SJSA1 (cell line): ENCODE data around the gene FRMD6. TPM values are rescaled to one million over a fixed set of nuclear protein-coding genes. Genes with fewer than 3 reads are reported as not detected.

Experiments
- DNase-seq, 2 experiments: peaks; one replicate each; pipeline ENCODE4 v3.0.0-alpha.2; 2015 to 2020; ENCODE audit warnings: low spot score in 2 of 2, low read depth in 1 of 2
- H3K27ac ChIP-seq: fragments of 250-450 bp; sonication (Bioruptor Pico); 2 replicates; pipeline ENCODE4 v1.5.1; 2020; ENCODE audit warnings: mild to moderate bottlenecking, moderate library complexity
- H3K27me3 ChIP-seq: fragments of 250-450 bp; sonication (Bioruptor Pico); replicated peaks from 2 replicates; pipeline ENCODE4 v1.5.1; 2020; ENCODE audit warnings: mild to moderate bottlenecking, moderate library complexity
- H3K36me3 ChIP-seq: fragments of 250-450 bp; sonication (Bioruptor Pico); 2 replicates; pipeline ENCODE4 v1.5.1; 2020; ENCODE audit warnings: mild to moderate bottlenecking
- H3K4me1 ChIP-seq: fragments of 250-450 bp; sonication (Bioruptor Pico); replicated peaks from 2 replicates; pipeline ENCODE4 v1.6.1; 2021; ENCODE audit warnings: mild to moderate bottlenecking
- H3K4me3 ChIP-seq: fragments of 250-450 bp; sonication (Bioruptor Pico); 2 replicates; pipeline ENCODE4 v1.5.1; 2020; ENCODE audit warnings: mild to moderate bottlenecking
- H3K9me3 ChIP-seq: fragments of 250-450 bp; sonication (Bioruptor Pico); replicated peaks from 2 replicates; pipeline ENCODE4 v1.5.1; 2020; ENCODE audit warnings: mild to moderate bottlenecking
- total RNA-seq: library from RNA; depleted of rRNA; stranded (reverse); fragments of >200 nt; shearing (Covaris generic); gene quantifications from 2 replicates; pipeline ENCODE4 v1.2.3, GENCODE V29; 2014

FRMD6 gene
- total RNA-seq, 1 experiment from 2014 or later: 108 TPM

DNA sequence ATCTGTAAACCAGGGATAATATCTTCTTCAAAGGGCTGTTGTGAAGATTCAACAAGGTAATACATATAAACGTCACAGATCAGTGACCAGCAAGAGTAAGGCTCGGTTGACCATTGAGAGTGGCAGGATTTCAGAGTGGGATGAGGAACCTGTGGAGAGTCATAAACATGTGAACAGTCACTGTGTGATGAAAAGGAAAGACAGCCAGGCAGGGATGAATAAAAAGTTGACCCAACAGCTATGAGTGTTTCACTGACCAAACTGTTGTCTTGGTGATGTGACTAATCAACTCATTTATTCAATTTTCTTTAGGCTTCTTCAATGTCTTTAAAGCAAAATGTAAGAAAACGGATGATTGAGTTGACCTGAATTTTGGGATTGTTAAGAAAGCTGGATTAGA, 8.6 kb upstream of the FRMD6 start:
- Histone ChIP-seq H3K27ac (no peak overlapping the region), H3K9me3 (no peaks in the 10 kb centered on the region), H3K36me3 (peaks cover 12% of the 10 kb centered on the region; the same call in 1 of the 2 replicates), H3K4me3 (no peak overlapping the region), H3K27me3 (no peaks in the 10 kb centered on the region), H3K4me1 (peaks cover 9% of the 10 kb centered on the region)
- no peak for DNase-seq

DNA sequence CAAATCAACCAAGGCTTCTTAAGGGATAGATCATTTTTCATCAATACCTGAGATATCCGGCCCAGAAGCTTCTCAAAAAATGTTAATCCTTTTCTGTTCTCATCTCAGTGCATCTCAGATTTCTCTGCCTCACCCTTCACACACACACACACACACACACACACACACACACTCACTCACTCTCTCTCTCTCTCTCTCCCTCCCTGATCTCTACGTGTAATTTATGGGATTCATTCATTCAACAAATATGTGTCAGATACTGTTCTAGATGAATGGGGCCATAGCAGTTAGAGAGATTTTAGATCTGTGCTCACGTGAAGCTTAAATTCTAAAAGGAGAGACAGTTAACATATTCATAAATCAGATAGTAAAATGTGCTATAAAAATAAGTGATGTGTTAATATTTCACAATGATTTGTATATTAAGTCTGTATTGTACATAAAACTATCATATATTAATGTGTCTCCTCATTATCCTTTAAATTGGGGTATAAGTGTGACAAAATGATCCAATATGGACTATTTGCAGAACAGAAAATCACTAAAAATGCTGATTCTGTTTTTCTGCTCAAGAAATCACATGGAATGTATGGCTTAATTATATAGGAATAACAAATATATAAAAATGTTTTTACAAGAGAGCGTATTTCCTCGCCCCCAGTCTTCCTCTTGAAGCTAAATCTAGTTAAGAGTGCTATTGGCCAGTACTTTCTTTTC, 7.3 kb upstream of the FRMD6 start:
- Histone ChIP-seq H3K36me3 (peaks cover 12% of the 10 kb centered on the region; the same call in 1 of the 2 replicates), H3K4me1 (no peaks in the 10 kb centered on the region; the same call in 1 of the 2 replicates), H3K27ac (no peak overlapping the region), H3K4me3 (no peak overlapping the region), H3K9me3 (no peaks in the 10 kb centered on the region), H3K27me3 (no peaks in the 10 kb centered on the region)
- DNase-seq: no peak

DNA sequence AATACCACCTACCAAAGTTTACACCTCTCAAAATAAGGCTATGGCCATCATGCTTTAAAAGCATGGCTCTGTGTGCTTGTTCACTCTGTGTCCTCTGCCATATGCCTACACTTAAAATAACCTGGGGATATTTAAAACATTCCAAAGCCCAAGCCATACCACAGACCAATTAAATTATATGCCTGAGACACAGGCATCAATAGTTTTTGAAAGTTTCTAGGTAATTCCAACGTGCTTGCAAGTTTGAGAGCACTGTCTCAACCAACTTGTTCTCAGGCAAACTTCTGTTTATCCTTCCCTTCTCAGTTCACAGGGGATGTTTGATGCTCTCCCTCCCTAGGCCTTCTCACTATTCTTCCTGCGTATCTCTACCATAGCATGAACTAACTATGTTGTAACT, 3.4 kb upstream of the FRMD6 start:
- Histone ChIP-seq H3K27ac (no peak overlapping the region), H3K36me3 (peaks cover 20% of the 10 kb centered on the region), H3K4me1 (peaks cover 9% of the 10 kb centered on the region; the same call in 1 of the 2 replicates), H3K4me3 (no peak overlapping the region), H3K9me3 (no peaks in the 10 kb centered on the region), H3K27me3 (no peaks in the 10 kb centered on the region)
- DNase-seq: no peak

DNA sequence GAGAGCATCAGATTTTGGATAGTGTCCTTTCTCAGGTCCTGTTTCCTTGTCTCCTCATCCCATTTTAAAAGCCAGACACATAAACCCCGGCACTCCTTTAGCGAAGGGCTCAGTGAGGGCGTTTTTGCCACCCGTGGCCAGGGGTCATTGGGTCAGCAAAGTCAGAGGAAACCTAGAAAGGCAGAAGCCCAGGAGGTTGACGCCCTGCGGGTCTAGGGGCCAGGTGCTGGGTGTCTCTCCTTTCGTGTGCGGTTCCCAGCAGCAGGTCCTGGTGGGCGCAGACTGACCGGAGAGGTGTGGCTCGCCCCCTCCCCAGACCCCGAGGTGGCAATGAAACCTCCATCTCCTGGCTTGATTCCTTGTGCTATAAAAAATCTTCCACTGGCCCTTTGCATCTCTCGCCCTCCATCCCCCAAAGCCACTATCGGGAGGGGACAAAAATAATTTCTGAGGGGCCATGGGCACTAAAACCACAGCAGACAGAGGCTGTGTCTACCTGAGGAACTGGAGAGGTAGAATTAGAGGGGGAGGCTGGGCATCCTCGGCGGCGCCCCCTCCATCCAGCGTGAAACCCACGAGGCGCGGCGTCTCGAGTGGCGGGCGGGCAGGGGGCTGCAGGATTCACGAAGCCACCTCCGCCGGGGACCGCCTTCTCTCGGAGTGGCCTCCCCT, 858 bp upstream of the FRMD6 start:
- H3K4me1 ChIP-seq: peaks cover 27% of the 10 kb centered on the region
- peak in 1 of 2 experiments; percentile 50 for DNase-seq
- peak overlapping the region; percentile 97 for H3K27ac ChIP-seq
- no peaks in the 10 kb centered on the region for H3K9me3 ChIP-seq
- peaks cover 23% of the 10 kb centered on the region for H3K36me3 ChIP-seq
- H3K27me3 ChIP-seq: no peaks in the 10 kb centered on the region
- peak overlapping the region; percentile 78 for H3K4me3 ChIP-seq

DNA sequence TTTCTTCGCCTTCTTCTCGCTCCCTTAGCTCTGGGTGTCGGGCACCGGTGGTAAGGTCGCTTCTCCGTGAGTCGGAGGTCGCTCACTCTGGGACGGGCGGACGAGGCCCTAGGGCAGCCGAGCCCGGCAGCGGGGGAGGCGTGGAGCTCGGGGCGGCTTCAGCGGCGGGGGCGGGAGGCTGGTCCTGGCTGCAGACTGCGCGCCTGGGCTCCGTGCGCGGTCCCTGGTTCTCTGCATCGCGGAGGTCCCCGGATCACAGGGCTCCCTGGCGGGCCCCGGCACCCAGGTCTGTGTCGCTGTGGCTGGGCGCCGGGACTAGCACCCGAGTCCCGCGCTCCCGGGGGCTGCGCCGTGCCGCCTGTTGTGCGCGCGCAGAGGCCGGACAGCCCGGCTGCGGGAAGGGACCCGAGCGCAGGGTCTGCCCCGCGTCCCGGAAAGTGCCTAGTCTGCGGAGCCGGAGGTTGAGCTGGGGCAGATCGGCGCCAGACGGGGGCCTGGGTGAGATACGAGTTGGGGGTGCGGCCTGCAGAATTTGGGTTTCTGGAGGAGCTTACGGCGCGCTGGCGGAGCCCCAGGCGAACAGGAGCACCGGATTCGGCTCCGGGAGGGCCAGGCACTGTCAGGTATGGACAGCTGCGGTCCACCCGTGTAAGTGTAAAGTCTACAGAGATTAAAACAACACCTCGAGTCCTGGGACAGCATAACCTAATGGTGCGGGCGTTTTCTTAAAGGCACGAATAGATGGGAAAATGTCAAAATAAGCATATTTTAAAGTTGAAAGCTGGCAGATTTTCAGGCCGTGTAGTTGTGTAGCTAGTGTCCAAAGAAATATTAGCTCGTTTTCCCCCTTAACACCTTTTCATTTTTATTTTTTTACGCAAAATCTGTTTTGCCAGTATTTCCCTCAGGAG, 713 bp downstream of the FRMD6 start:
- Histone ChIP-seq H3K4me3 (peak overlapping the region; percentile 78), H3K9me3 (no peaks in the 10 kb centered on the region), H3K27ac (peak overlapping the region; percentile 97), H3K36me3 (peaks cover 36% of the 10 kb centered on the region), H3K27me3 (no peaks in the 10 kb centered on the region), H3K4me1 (peaks cover 34% of the 10 kb centered on the region)
- DNase-seq: peak; percentile 45 to 54

DNA sequence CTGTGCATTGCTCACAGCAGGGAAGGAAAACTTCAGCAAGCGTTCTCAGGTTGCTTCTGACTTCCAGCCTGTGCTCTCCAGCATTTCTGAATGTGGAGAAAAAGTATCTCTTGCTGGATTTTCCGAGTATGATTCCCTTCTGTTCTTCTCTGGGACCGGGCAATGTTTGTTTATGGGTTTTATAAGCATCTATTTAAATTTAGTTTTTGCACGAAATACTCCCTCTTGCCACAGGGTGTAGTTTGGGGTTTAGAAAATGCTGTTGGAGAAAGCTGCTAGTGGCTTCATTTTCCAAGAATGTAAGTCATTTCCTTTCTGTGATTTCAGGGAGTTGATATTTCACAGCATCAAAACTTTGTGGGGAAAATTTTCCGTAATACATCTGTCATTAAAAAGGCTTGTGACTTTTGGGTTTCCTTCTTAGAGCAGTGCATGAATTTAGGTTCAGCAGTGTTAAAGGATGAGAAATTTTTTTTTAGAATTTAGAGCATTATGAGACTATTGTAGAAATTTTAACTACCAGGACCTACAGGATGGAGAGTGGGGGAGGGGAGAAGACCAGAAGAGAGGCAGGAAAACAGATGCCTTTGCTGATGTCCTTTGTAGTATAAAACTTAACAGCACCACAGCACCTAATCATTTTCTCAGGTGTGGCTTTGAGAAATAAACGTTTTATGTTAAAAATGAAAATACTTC, 1.5 kb downstream of the FRMD6 start:
- H3K27me3 ChIP-seq: no peaks in the 10 kb centered on the region
- peak overlapping the region; percentile 78 for H3K4me3 ChIP-seq
- DNase-seq: peak; percentile 50 to 90
- H3K4me1 ChIP-seq: peaks cover 39% of the 10 kb centered on the region
- H3K27ac ChIP-seq: peak overlapping the region; percentile 97
- peaks cover 44% of the 10 kb centered on the region for H3K36me3 ChIP-seq
- H3K9me3 ChIP-seq: no peaks in the 10 kb centered on the region

DNA sequence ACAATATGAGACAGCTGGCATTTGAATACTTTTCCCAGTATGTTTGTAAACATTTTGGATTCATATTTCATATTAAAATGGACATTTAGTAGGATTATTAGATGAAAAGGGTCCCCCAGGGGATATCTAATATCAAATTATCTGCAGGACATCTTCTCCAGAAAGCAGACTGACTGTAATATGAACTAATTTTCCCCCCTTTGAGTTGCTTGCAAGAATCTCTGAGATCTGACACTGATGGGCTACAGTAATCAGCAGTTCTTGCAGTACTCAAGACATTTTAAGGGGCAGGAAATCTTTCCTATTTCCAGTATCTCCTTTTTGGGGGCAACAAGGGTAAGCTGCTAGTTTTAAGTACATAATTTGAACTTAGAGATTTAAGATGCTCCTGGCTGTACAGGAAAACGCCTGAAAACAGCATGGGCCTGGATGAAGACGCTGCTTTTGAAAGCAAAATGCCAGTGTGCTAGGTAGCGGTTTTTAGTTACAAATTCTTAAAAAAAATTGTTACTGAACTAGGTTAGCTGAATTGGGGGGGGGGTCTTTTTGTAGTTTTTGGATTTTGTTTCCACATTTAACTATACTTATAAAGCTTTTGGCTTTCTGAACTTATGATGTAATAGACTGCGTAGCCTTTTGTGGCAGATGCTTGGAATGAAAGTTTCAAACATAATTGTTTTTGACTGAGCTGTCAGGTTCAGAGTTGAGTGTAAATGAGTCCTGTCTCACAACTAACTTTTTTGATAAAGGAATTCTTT, 2.2 kb downstream of the FRMD6 start:
- Histone ChIP-seq H3K36me3 (peaks cover 51% of the 10 kb centered on the region), H3K4me1 (peaks cover 39% of the 10 kb centered on the region), H3K9me3 (no peaks in the 10 kb centered on the region), H3K4me3 (peak overlapping the region; percentile 78), H3K27me3 (no peaks in the 10 kb centered on the region), H3K27ac (peak overlapping the region; percentile 97)
- peak in 1 of 2 experiments; percentile 40 for DNase-seq

DNA sequence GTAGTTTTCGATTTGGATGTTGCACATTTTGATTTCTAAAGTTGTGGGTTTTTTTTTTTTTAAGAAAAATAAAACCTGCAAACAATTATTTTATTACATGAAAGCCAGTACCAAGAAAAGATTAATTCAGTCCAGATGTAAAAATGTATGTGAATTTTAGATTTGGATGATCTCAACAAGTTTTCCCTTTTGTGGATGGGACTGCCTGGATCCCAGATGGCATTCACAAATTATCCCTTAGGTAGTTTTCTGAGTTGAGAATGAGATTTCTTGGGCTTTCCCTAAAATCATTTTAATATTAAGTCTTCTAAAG, 2.8 kb downstream of the FRMD6 start:
- Histone ChIP-seq H3K27ac (peak overlapping the region; percentile 97), H3K9me3 (no peaks in the 10 kb centered on the region), H3K4me1 (peaks cover 39% of the 10 kb centered on the region), H3K36me3 (peaks cover 56% of the 10 kb centered on the region), H3K4me3 (no peak overlapping the region), H3K27me3 (no peaks in the 10 kb centered on the region)
- no peak for DNase-seq

DNA sequence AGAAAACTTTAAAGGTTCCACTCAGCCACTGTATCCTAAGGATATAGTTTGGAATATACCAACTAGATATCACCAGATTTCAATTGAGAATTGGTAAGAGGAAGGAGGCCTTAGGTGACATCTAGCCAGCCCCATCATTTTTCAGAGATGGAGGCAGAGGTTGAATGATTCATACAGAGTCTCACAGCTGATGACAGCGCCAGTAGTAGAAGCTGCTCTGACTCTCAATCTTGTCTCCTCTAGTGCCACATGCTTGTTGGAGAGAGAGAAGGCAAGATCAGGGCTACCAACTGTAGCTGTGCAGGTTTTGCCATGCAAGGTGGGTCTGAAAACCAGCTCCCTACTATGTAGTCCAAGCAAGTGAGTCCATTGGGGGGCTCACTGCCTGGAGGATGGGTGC, 6.1 kb downstream of the FRMD6 start:
- H3K4me3 ChIP-seq: no peak overlapping the region
- no peak for DNase-seq
- no peak overlapping the region for H3K27ac ChIP-seq
- H3K27me3 ChIP-seq: no peaks in the 10 kb centered on the region
- peaks cover 66% of the 10 kb centered on the region for H3K36me3 ChIP-seq
- H3K9me3 ChIP-seq: no peaks in the 10 kb centered on the region
- peaks cover 30% of the 10 kb centered on the region for H3K4me1 ChIP-seq

DNA sequence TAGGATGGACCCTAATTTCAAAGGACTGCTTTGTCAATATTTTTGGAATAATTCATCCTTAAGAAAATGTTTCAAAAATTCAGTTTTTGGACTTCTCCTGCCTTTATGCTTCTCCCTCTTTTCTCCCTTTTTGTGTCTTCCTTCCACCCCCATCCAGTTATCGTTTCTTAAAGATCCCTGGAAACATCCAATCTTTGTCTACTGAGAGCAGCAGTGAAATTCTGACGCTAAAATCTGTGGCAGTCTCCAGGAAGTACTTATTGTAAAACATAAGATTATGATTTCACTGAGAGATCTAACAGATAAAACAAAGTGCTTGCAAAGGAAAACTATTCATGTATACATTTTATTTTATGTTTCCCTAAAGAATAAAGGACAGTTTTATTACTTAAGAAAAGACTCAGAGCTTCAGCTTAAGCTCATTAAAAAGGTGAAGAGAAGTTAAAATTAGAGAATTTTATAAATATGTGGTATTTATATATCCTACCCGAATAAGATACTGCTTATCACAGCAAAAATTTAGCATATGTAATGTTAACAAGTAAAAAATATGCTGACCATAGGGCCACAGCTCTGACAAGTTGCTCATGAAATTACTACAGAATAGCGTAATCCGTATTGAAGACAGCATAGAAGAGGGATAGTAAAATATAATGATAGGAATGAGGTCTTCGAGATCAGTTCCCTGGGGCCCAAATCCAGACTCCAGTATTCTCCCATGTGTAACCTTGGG, 6.9 kb downstream of the FRMD6 start:
- H3K4me3 ChIP-seq: no peak overlapping the region
- no peak for DNase-seq
- no peak overlapping the region for H3K27ac ChIP-seq
- no peaks in the 10 kb centered on the region for H3K9me3 ChIP-seq
- peaks cover 30% of the 10 kb centered on the region for H3K4me1 ChIP-seq
- H3K36me3 ChIP-seq: peaks cover 74% of the 10 kb centered on the region
- H3K27me3 ChIP-seq: no peaks in the 10 kb centered on the region

DNA sequence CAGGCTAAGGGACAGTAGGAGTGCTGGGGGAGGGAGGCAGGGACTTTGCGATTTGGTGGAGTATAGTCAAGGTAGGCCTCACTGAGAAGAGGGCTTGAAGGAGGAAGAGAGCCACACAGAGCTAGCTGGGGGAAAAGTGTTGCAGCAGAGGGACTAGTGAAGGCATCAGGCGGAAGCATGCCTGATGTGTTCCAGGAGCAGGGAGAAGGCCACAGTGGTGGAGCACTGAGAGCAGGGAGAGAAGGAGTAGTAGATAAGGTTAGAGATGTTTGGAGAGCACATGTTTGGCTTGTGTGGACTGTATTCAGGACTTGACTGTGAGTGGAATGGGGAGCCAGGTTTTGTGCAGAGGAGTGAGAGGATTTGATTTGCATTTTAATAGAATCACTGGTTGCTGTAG, 9.0 kb downstream of the FRMD6 start:
- no peak overlapping the region for H3K4me3 ChIP-seq
- H3K27ac ChIP-seq: no peak overlapping the region
- peaks cover 13% of the 10 kb centered on the region for H3K4me1 ChIP-seq

DNA sequence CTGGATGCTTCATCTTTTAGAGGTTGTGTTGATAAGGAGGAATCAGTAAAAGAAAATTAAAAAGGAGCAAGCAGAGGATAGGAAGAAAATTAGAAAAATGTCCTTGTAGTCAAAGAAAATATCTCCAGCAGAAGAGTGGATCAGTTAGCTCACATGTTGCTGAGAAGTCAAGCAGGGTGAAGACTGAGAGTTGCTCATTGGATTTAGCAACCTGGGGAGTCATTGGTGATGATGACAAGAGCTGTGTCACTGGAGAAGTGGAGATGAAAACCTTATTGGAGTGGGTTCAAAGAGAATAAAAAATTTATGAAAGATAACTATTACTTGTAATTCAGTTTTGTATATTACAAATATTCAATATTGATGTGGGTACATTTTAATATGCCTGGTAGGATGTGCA, 9.8 kb downstream of the FRMD6 start:
- Histone ChIP-seq H3K4me1 (peaks cover 11% of the 10 kb centered on the region), H3K9me3 (no peaks in the 10 kb centered on the region), H3K27ac (no peak overlapping the region), H3K27me3 (no peaks in the 10 kb centered on the region), H3K36me3 (peaks cover 82% of the 10 kb centered on the region), H3K4me3 (no peak overlapping the region)
- no peak for DNase-seq

More for the DNA sequence above, 9.0 kb downstream of the FRMD6 start:
- Histone ChIP-seq H3K27me3 (no peaks in the 10 kb centered on the region), H3K36me3 (peaks cover 83% of the 10 kb centered on the region), H3K9me3 (no peaks in the 10 kb centered on the region)
- DNase-seq: no peak
